GM21381 (cell line): Measurements from ENCODE around the gene WDR44.
A peak's percentile ranks its signal among the peaks of the same experiment; 100 is the strongest.

ENCODE experiments used
- ATAC-seq: cut with Tn5 transposase; IDR thresholded peaks from one replicate; pipeline ENCODE4 v1.9.1; 2021; ENCODE audit warnings: mild to moderate bottlenecking, moderate library complexity; ENCODE audit not compliant: unreplicated experiment

The WDR44 gene

DNA sequence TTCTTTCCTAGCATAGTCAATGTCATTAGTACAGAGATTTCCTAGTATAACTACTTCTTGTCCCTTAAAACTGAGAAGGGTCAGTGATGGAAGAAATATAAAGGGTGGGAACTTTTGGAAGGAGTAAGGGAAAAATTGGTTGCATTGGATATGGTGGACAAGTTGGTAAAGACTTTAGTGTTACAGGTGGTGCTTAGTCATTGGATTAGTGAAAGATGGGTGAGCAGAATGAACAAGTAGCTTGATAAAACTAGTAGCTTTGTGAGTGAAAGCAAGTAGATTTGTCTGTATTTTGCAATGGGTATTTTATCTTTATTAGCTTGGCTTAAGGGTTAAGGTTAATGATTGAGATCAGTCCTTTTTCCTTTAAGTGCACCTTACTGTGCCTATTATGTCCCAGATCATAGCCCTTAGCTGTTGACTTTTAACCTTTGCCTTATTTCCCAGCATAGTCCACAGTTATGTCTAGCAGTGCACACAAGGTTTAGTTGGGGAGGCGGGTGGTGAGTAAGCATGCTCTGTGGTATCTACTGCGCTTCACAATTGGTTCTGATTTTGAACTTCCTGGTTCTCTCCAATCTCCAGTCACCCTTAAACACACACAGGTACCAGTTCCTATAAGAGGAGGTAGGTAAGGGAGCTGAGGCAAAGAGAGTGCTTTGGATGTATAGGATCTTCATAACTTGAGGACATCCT is 9.5 kb downstream of the WDR44 start:
- ATAC-seq, result no peak

- no peak for ATAC-seq
These were observed 10.3 kb downstream of the WDR44 start for GRCh38 chrX:118356154-118356701.

DNA sequence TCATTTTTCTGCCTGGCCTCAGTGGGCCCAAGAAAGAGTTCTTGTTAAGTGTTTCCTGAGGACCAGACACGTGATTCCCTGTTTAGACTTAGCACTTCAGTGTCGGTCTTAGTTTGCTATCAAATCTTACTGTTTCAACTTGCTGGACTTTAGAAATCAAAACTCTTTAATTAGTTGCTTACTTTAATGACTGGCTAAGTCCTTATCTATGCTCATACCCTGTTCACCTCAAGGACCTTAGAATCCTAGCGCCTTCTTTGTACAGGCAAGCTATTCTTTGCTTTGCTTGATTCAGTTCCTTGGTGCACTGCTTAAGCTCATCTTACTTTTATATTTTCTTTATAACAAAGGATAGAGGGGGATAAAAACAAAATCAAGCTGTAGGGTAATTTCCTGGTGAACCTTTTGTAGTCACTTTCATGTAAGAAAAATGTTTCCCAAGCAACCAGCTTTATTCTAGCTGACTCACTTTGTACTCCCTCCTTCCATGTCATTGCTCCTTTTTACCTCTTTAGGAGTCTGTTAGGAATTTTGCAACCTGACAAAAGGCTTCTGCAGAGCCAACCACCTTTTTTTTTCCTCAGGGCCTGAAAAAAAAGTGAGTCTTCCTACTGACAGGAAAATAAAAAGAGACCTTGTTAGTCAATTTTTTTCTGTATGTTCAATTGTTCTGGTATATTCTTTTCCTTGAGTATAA is 14.7 kb downstream of the WDR44 start:
- no peak for ATAC-seq

- no peak for ATAC-seq
These were observed 18.4 kb downstream of the WDR44 start for GRCh38 chrX:118364261-118364660.

DNA sequence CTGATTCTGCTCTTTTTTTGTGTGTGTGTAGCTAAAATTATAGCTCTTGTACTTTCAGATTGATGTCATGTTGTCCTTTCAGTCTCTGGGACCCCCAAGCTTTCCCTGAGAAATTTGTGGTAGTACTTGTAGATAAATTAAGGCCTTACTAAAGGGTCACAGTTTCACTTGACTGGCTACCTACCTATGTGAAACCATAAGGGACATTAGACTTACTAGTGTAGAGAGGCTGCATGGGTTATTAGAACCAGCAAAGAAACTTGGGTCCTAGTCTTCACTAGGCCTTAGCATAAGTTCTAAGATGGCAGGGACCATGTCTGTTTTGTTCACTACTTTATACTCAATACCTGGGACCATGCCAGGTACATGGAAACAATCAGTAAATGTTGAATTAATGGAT is 21.4 kb downstream of the WDR44 start:
- ATAC-seq, result no peak

DNA sequence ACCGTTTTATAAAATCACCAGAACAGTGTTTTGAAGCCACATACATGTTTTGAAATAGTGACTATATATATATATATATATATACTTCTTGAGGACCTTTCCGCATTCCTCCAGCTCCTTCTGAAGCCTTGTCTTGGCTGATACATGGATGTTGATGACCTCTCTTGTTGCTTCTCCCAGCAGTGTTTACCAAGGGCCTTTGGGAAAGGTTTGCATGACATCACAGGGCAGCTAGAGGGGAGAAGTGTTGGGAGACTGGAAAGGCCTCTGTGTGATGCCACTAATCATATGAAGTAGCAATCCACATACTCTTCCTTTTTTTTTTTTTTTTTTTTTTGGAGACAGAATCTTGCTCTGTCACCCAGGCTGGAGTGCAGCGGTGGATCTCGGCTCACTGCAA is 22.5 kb downstream of the WDR44 start:
- no peak for ATAC-seq

- ATAC-seq, result no peak
These were observed 25.2 kb downstream of the WDR44 start for GRCh38 chrX:118370921-118371624.

DNA sequence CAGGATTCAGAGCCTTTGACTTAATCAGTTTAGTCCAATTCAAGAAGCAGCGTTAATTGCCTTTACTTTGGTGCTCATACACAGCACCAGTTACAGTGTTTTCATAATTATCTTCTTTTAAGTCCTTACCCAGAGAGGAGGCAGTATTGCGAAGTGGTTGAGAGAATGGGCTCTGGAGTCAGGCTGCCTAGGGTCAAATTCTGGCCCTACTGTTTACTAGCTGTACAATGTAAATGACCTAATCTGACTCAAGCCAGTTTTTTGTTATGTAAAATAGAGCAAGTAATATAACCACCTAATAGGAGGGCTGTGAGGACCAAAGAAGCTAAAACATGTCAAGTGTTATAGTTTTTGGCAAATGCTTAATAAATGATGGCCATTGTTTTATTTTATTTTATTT is 27.6 kb downstream of the WDR44 start:
- no peak for ATAC-seq

DNA sequence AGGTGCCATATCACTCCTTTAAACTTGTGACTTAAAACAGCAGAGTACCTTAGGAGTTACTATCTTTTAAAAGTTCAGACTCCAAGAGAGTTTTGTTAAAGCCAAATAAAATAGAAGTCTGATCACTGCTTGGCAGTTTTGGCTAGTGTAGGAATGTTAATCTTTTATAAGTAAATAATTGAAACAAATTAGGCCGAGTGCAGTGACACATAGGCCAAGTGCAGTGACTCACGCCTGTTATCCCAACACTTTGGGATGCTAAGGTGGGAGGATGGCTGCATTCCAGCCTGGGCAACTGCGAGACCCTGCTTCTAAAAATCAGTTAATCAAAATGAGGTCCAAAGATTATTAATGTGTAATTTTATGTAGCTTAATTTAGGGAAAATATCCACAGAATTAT is 37.2 kb downstream of the WDR44 start:
- no peak for ATAC-seq

GRCh38 chrX:118392716-118393115 is 46.8 kb downstream of the WDR44 start:
- ATAC-seq, result no peak

GRCh38 chrX:118396113-118396512 is 50.2 kb downstream of the WDR44 start:
- ATAC-seq, result no peak

DNA sequence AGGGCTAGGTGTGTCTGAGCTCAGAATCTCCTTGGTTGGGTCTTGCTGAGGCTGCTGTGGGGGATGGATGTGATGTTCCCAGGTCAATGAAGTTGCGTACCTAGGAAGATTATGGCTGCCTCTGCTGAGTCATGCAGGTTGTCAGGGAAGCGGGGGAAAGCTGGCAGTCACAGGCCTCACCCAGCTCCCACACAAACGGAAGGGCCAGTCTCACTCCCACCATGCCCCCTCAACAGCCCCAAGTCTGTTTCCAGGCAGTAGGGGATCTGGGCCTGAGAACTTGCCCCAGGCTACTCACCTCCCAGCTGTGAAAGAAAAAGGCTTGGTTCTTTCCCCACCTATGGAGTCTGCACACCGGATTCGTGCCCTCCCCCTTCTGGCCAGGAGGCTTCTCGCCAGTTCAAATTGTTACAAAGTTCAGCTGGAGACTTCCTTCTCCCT is 72.9 kb downstream of the WDR44 start:
- no peak for ATAC-seq

GRCh38 chrX:118420462-118420861 is 74.6 kb downstream of the WDR44 start:
- ATAC-seq, result no peak

DNA sequence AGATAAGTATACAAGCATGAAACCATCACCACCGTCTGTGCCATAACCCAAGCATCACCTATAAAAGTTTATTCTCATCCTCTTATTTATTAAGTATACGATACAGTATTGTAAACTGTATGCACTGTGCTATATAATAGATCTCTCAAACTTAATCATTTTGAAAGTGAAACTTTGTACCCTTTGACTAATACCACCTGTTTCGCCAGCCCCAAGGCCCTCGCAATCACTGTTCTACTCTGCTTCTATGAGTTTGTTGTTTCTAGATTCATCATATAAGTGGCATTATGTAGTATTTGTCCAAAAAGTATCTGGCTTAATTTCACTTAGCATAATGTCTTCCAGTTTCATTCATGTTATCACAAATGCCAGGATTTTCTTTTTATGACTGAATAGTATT is 77.7 kb downstream of the WDR44 start:
- peak; percentile 98 for ATAC-seq

DNA sequence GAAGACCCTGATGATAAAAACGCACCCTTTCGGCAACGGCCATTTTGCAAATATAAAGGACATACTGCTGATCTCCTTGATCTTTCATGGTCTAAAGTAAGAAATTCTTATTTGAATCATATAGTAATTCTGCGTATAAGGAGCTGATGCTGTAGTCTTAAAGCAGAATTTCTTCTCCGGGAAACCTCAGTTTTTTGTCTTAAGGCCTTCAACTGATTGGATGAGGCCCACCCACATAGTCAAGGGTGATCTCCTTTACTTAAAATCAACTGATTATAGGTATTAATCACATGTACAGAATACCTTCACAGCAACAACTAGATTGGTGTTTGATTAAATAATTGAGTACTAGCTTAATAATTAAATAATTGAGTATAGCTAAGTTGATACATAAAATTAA is 86.9 kb downstream of the WDR44 start:
- ATAC-seq, result no peak

DNA sequence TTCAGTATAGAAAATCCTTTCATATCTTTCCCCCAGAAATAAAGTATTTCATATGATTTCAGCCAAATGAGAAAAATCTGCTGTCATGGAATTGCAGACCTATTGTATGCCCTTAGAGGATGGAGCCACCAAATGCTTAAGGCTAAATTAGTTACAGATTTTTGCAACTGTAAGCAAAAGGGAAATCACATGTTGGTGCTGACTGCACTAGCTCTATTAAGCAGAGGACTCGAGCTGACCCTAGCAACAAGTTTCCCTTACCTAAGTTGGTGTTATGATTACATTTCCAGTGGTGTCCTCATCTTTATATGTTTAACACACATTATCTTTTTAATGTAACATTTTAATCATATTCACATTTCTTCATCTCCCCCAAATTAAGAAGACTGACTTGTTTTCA is 91.4 kb downstream of the WDR44 start:
- ATAC-seq, result no peak

GRCh38 chrX:118448273-118448783 is 102.4 kb downstream of the WDR44 start:
- no peak for ATAC-seq

DNA sequence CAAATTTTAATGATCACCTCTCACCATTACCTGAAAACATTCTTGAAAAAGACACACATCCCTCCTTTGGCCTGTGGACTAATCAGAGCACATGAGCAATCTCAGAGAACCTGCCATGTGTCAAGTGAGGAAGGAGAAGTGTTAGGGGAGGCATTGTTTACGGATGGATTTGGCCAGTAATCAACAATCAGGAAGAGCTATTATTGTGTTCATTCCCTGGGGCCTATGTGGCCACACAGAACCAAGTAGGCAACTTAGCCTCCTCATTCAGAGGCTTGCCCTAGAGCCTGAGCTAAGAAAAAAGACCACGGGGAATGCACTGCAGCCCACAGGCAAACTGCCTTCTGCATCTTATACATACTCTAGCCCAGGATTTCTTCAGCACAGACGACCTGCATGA is 109.1 kb downstream of the WDR44 start:
- no peak for ATAC-seq

- no peak for ATAC-seq
These were observed 113.6 kb downstream of the WDR44 start for GRCh38 chrX:118459494-118459893.

GRCh38 chrX:118464501-118464900 is 118.6 kb downstream of the WDR44 start:
- no peak for ATAC-seq

DNA sequence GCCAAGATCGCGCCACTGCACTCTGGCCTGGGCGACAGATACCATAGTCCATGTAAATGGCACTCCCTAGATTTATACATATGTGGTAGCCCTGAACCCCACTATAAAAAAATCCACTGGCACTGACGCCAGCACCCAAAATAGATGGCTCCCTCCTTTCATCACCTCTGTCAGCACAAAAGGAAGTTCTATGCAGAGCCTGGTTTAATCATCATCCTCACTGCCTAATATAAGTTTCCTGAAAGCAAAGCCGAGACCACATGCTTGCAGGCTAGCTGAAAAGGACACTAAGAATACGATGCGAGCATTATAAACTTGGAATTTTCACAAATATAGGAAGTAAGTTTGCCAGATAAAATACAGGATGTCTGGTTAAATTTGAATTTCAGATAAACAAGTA is 122.2 kb downstream of the WDR44 start:
- ATAC-seq, result no peak
